Measurements from ENCODE around the gene TMED7.

Gene TMED7

GRCh38 chr5:115634343-115635132, 8.7 kb upstream of the TMED7 start:
- H3K27ac ChIP-seq (ENCODE audit: low read depth in 2 of 2, low read length in 2 of 2), result peak overlapping the region; percentile 25 to 62
- peaks cover 0 to 5% of the 10 kb centered on the region in 2 donors for H3K27me3 ChIP-seq (ENCODE audit: control insufficient read depth in 2 of 2, insufficient read depth in 2 of 2, low read length in 2 of 2)
- H3K36me3 ChIP-seq (ENCODE audit: control insufficient read depth in 2 of 2, insufficient read depth in 2 of 2, low read length in 2 of 2), result no peaks in the 10 kb centered on the region
- peak overlapping the region; percentile 41 to 68 for H3K9ac ChIP-seq (ENCODE audit: low read depth in 1 of 2, low read length in 2 of 2)
- no peaks in the 10 kb centered on the region for H3K9me3 ChIP-seq (ENCODE audit: control insufficient read depth in 2 of 2, low read length in 2 of 2)
- peak overlapping the region; percentile 44 to 74 for H3K4me3 ChIP-seq (ENCODE audit: low read length in 2 of 2)
- peaks cover 0 to 2% of the 10 kb centered on the region in 2 donors for H3K4me1 ChIP-seq (ENCODE audit: control insufficient read depth in 2 of 2, insufficient read depth in 2 of 2, low read length in 2 of 2)

GRCh38 chr5:115629903-115630302, 4.1 kb upstream of the TMED7 start:
- Histone ChIP-seq H3K9me3 (ENCODE audit: control insufficient read depth in 2 of 2, low read length in 2 of 2) (no peaks in the 10 kb centered on the region), H3K9ac (ENCODE audit: low read depth in 1 of 2, low read length in 2 of 2) (no peak overlapping the region), H3K36me3 (ENCODE audit: control insufficient read depth in 2 of 2, insufficient read depth in 2 of 2, low read length in 2 of 2) (no peaks in the 10 kb centered on the region), H3K27me3 (ENCODE audit: control insufficient read depth in 2 of 2, insufficient read depth in 2 of 2, low read length in 2 of 2) (no peaks in the 10 kb centered on the region), H3K27ac (ENCODE audit: low read depth in 2 of 2, low read length in 2 of 2) (no peak overlapping the region), H3K4me3 (ENCODE audit: low read length in 2 of 2) (no peak overlapping the region), H3K4me1 (ENCODE audit: control insufficient read depth in 2 of 2, insufficient read depth in 2 of 2, low read length in 2 of 2) (peaks cover 4 to 5% of the 10 kb centered on the region in 2 donors)

DNA sequence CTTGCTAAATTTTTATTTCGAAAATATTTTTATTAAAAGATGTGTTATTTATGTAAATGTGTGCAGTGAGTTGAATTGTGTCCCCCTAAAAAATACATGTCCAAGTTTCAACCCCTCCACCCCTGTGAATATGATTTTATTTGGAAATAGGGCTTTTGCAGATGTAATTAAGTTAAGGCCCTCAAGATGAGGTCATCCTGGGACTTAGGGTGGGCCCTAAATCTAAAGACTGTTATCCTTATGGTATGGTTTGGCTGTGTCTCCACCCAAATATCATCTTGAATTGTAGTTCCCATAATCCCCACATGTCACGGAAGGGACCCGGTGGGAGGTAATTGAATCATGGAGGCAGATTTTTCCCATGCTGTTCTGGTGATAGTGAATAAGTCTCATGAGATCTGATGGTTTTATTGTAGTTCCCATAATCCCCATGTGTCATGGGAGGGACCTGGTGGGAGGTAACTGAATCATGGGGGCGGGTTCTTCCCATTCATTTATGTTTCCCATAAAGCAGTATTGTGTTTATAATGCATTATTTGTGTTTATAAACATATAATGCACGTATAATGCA, 1.5 kb upstream of the TMED7 start:
- Histone ChIP-seq H3K4me3 (ENCODE audit: low read length in 2 of 2) (no peak overlapping the region), H3K36me3 (ENCODE audit: control insufficient read depth in 2 of 2, insufficient read depth in 2 of 2, low read length in 2 of 2) (no peaks in the 10 kb centered on the region), H3K9me3 (ENCODE audit: control insufficient read depth in 2 of 2, low read length in 2 of 2) (no peaks in the 10 kb centered on the region), H3K9ac (ENCODE audit: low read depth in 1 of 2, low read length in 2 of 2) (no peak overlapping the region), H3K4me1 (ENCODE audit: control insufficient read depth in 2 of 2, insufficient read depth in 2 of 2, low read length in 2 of 2) (peaks cover 20 to 28% of the 10 kb centered on the region in 2 donors), H3K27me3 (ENCODE audit: control insufficient read depth in 2 of 2, insufficient read depth in 2 of 2, low read length in 2 of 2) (no peaks in the 10 kb centered on the region), H3K27ac (ENCODE audit: low read depth in 2 of 2, low read length in 2 of 2) (no peak overlapping the region)

GRCh38 chr5:115626445-115626823, 598 bp upstream of the TMED7 start:
- Histone ChIP-seq H3K9me3 (ENCODE audit: control insufficient read depth in 2 of 2, low read length in 2 of 2) (no peaks in the 10 kb centered on the region), H3K4me3 (ENCODE audit: low read length in 2 of 2) (peak overlapping the region; percentile 66 to 85)

DNA sequence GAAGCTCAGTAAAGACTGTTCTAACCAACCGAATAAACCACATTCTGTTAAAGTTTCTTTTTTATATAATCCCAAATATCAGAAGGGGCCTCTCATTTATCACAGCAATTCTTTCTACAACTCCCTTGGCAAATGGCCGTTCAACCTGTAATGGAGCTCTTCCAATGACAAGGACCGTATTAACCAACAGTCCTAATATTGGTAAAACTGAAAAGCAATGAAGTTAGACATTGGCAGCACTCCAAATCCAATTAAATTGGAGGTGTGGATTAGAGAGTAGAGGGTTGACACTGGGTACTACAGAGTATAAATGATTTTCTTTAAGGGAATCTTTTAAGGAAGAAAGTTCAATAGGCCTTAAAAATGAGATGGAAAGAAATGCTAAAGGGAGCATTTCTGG, 842 bp downstream of the TMED7 start:
- Histone ChIP-seq H3K4me3 (ENCODE audit: low read length in 2 of 2) (peak overlapping the region; percentile 92 to 96), H3K27me3 (ENCODE audit: control insufficient read depth in 2 of 2, insufficient read depth in 2 of 2, low read length in 2 of 2) (no peaks in the 10 kb centered on the region), H3K4me1 (ENCODE audit: control insufficient read depth in 2 of 2, insufficient read depth in 2 of 2, low read length in 2 of 2) (peaks cover 25 to 33% of the 10 kb centered on the region in 2 donors), H3K27ac (ENCODE audit: low read depth in 2 of 2, low read length in 2 of 2) (peak overlapping the region; percentile 95 to 96), H3K36me3 (ENCODE audit: control insufficient read depth in 2 of 2, insufficient read depth in 2 of 2, low read length in 2 of 2) (peaks cover under 1 to 4% of the 10 kb centered on the region in 2 donors), H3K9me3 (ENCODE audit: control insufficient read depth in 2 of 2, low read length in 2 of 2) (no peaks in the 10 kb centered on the region), H3K9ac (ENCODE audit: low read depth in 1 of 2, low read length in 2 of 2) (peak overlapping the region; percentile 96 to 99)

More at GRCh38 chr5:115626445-115626823, 598 bp upstream of the TMED7 start:
- no peaks in the 10 kb centered on the region for H3K27me3 ChIP-seq (ENCODE audit: control insufficient read depth in 2 of 2, insufficient read depth in 2 of 2, low read length in 2 of 2)
- peaks cover 0 to 1% of the 10 kb centered on the region in 2 donors for H3K36me3 ChIP-seq (ENCODE audit: control insufficient read depth in 2 of 2, insufficient read depth in 2 of 2, low read length in 2 of 2)
- peak overlapping the region; percentile 71 to 75 for H3K27ac ChIP-seq (ENCODE audit: low read depth in 2 of 2, low read length in 2 of 2)
- peak overlapping the region; percentile 89 to 99 for H3K9ac ChIP-seq (ENCODE audit: low read depth in 1 of 2, low read length in 2 of 2)
- peaks cover 25 to 33% of the 10 kb centered on the region in 2 donors for H3K4me1 ChIP-seq (ENCODE audit: control insufficient read depth in 2 of 2, insufficient read depth in 2 of 2, low read length in 2 of 2)

- Histone ChIP-seq H3K4me1 (ENCODE audit: control insufficient read depth in 2 of 2, insufficient read depth in 2 of 2, low read length in 2 of 2) (peaks cover 25 to 33% of the 10 kb centered on the region in 2 donors), H3K27ac (ENCODE audit: low read depth in 2 of 2, low read length in 2 of 2) (peak overlapping the region; percentile 95 to 96), H3K36me3 (ENCODE audit: control insufficient read depth in 2 of 2, insufficient read depth in 2 of 2, low read length in 2 of 2) (peaks cover 14 to 15% of the 10 kb centered on the region in 2 donors), H3K27me3 (ENCODE audit: control insufficient read depth in 2 of 2, insufficient read depth in 2 of 2, low read length in 2 of 2) (no peaks in the 10 kb centered on the region), H3K4me3 (ENCODE audit: low read length in 2 of 2) (peak overlapping the region; percentile 92 to 96), H3K9me3 (ENCODE audit: control insufficient read depth in 2 of 2, low read length in 2 of 2) (no peaks in the 10 kb centered on the region), H3K9ac (ENCODE audit: low read depth in 1 of 2, low read length in 2 of 2) (peak overlapping the region in 1 of 2 donors; percentile 9)
Measured at GRCh38 chr5:115623658-115624057, 2.2 kb downstream of the TMED7 start.

GRCh38 chr5:115621365-115621900, 4.4 kb downstream of the TMED7 start:
- Histone ChIP-seq H3K9ac (ENCODE audit: low read depth in 1 of 2, low read length in 2 of 2) (no peak overlapping the region), H3K9me3 (ENCODE audit: control insufficient read depth in 2 of 2, low read length in 2 of 2) (no peaks in the 10 kb centered on the region), H3K36me3 (ENCODE audit: control insufficient read depth in 2 of 2, insufficient read depth in 2 of 2, low read length in 2 of 2) (peaks cover 21 to 23% of the 10 kb centered on the region in 2 donors), H3K27me3 (ENCODE audit: control insufficient read depth in 2 of 2, insufficient read depth in 2 of 2, low read length in 2 of 2) (no peaks in the 10 kb centered on the region), H3K4me3 (ENCODE audit: low read length in 2 of 2) (no peak overlapping the region), H3K4me1 (ENCODE audit: control insufficient read depth in 2 of 2, insufficient read depth in 2 of 2, low read length in 2 of 2) (peaks cover 22 to 30% of the 10 kb centered on the region in 2 donors), H3K27ac (ENCODE audit: low read depth in 2 of 2, low read length in 2 of 2) (no peak overlapping the region)

DNA sequence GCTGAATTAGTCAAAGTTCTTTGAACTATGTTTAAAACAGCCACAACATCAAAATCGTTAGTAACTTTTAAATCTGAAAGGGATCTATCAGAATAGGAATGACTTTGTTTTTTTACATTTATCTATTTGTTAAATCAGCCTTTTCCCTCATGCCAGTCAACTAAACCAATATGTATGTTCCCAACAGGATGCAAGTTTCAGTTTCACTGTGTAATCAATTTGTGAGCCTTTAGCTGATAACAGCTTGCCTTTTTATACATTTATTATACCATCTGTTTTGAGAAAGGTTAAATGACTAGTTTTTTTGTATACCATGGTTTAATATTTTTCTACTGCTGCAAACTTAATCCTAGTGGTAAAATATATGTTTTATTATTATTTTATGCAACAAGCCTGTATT, 8.9 kb downstream of the TMED7 start:
- Histone ChIP-seq H3K27me3 (ENCODE audit: control insufficient read depth in 2 of 2, insufficient read depth in 2 of 2, low read length in 2 of 2) (no peaks in the 10 kb centered on the region), H3K4me3 (ENCODE audit: low read length in 2 of 2) (no peak overlapping the region), H3K9me3 (ENCODE audit: control insufficient read depth in 2 of 2, low read length in 2 of 2) (no peaks in the 10 kb centered on the region), H3K9ac (ENCODE audit: low read depth in 1 of 2, low read length in 2 of 2) (no peak overlapping the region), H3K27ac (ENCODE audit: low read depth in 2 of 2, low read length in 2 of 2) (no peak overlapping the region), H3K36me3 (ENCODE audit: control insufficient read depth in 2 of 2, insufficient read depth in 2 of 2, low read length in 2 of 2) (peaks cover 34 to 56% of the 10 kb centered on the region in 2 donors), H3K4me1 (ENCODE audit: control insufficient read depth in 2 of 2, insufficient read depth in 2 of 2, low read length in 2 of 2) (peaks cover under 1% of the 10 kb centered on the region in 2 donors)

DNA sequence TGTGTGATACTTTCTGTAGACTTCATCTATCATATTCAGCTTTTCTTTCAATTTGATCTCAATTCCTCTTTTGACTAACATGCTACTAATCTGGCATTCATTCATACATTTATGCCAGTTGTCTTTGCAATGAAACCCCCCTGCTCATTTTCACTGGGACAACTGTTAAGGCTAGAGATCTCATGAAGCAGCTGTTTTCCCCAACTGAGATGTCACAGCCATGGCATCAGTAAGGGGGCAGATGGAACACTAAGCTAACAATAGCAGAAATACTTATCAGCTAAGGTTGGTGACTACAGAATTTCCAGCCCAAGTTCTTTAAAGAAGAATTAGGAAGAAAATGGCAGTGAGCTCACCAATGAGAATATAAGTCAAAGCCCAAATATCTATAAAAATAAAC, 9.4 kb downstream of the TMED7 start:
- no peak overlapping the region for H3K4me3 ChIP-seq (ENCODE audit: low read length in 2 of 2)
- no peaks in the 10 kb centered on the region for H3K9me3 ChIP-seq (ENCODE audit: control insufficient read depth in 2 of 2, low read length in 2 of 2)
- H3K9ac ChIP-seq (ENCODE audit: low read depth in 1 of 2, low read length in 2 of 2), result no peak overlapping the region
- peaks cover 33 to 56% of the 10 kb centered on the region in 2 donors for H3K36me3 ChIP-seq (ENCODE audit: control insufficient read depth in 2 of 2, insufficient read depth in 2 of 2, low read length in 2 of 2)
- H3K27me3 ChIP-seq (ENCODE audit: control insufficient read depth in 2 of 2, insufficient read depth in 2 of 2, low read length in 2 of 2), result no peaks in the 10 kb centered on the region
- H3K27ac ChIP-seq (ENCODE audit: low read depth in 2 of 2, low read length in 2 of 2), result no peak overlapping the region
- no peaks in the 10 kb centered on the region for H3K4me1 ChIP-seq (ENCODE audit: control insufficient read depth in 2 of 2, insufficient read depth in 2 of 2, low read length in 2 of 2)

GRCh38 chr5:115611873-115612272, 14.0 kb downstream of the TMED7 start:
- Histone ChIP-seq H3K9ac (ENCODE audit: low read depth in 1 of 2, low read length in 2 of 2) (no peak overlapping the region), H3K4me3 (ENCODE audit: low read length in 2 of 2) (no peak overlapping the region), H3K27me3 (ENCODE audit: control insufficient read depth in 2 of 2, insufficient read depth in 2 of 2, low read length in 2 of 2) (no peaks in the 10 kb centered on the region), H3K27ac (ENCODE audit: low read depth in 2 of 2, low read length in 2 of 2) (no peak overlapping the region), H3K36me3 (ENCODE audit: control insufficient read depth in 2 of 2, insufficient read depth in 2 of 2, low read length in 2 of 2) (peaks cover 14 to 38% of the 10 kb centered on the region in 2 donors), H3K4me1 (ENCODE audit: control insufficient read depth in 2 of 2, insufficient read depth in 2 of 2, low read length in 2 of 2) (no peaks in the 10 kb centered on the region), H3K9me3 (ENCODE audit: control insufficient read depth in 2 of 2, low read length in 2 of 2) (no peaks in the 10 kb centered on the region)

Data from mucosa of rectum (tissue), 2 donors.